ENCODE data around the gene PACS1.
"Not testable (repeated sequence)": the region's sequence is repeated elsewhere in the genome, so short reads cannot be mapped to it uniquely, and the experiment has no call there.

PACS1 gene

DNA sequence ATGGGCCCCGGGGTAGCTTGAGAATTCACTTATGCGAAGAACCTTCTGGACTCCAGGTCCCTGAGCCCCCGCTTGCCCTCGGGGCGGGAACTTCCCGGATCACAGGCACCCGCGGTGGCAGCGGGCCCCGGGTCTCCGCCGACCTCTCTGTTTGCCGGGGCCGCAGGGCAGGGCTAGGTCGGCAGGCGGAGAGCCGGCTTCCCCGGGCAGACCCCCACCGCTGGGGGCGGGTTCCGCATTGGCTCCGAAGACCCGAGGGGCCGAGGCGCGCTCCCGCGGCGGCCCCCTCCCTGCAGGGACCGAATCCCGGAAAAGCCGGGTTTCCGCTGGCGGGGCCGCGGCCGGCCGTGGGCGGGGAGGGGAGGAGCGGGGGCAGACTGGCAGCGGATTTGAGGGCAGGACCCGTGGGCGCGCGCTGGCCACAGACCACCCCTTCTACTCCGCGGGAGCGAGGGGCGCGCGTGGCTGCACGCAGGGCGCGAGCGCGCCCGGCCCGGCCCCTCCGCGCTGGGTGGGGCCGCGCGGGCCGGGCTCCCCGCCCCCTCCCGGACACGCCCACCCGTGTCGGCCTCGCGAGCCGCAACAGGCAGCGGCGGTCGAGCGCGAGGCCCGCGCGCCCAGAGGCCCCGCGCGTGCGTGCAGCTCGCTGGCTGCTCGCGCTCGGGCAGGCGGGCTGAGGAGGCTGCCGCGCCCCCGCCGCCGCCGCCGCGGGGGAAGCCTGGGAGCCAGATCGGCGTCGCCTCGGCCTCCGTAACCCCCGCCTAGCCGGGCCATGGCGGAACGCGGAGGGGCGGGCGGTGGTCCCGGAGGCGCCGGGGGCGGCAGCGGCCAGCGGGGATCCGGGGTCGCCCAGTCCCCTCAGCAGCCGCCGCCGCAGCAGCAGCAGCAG lies at the start of gene PACS1:
TSS of gene PACS1 (plus strand) at position 558 of the 889 bp plus-strand sequence. CDS start at position 773, 215 bp downstream.
- peak; percentile 77 for DNase-seq

DNA sequence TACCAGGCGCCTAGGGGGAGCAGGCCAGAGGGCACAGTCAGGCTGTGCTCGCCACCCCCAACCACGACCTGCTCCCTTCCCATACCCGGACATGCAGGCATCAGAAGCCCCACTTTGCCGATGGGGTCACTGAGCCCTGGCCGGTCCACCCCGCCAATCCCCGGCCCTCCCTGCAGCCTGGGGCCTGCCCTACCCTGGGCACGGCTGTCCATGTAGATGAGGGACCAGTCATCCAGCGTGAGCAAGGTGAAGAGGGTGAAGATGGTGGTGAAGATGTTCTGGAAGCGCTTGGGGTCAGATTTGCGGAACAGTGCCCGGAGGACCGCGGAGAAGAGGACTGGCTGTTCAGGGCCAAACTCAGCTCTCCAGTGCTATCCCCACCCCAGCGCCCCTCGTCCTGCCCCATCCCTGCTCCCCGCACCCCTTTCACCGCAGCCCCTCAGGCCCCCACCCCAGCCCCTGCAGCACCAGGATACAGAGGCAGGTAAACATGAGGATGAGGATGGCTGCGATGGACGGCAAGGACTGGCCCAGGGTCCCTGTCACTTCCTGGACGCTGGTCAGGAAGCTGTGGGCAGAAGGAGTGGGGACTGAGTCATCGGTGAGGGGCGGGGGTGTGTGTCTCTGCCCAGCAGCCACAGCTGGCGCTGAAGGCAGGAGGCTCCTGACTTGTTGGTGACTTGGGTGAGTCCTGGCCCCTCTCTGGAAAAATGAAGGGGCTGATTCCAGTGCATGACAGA lies 49.3 kb upstream of the PACS1 start:
- peak; percentile 63 for DNase-seq

DNA sequence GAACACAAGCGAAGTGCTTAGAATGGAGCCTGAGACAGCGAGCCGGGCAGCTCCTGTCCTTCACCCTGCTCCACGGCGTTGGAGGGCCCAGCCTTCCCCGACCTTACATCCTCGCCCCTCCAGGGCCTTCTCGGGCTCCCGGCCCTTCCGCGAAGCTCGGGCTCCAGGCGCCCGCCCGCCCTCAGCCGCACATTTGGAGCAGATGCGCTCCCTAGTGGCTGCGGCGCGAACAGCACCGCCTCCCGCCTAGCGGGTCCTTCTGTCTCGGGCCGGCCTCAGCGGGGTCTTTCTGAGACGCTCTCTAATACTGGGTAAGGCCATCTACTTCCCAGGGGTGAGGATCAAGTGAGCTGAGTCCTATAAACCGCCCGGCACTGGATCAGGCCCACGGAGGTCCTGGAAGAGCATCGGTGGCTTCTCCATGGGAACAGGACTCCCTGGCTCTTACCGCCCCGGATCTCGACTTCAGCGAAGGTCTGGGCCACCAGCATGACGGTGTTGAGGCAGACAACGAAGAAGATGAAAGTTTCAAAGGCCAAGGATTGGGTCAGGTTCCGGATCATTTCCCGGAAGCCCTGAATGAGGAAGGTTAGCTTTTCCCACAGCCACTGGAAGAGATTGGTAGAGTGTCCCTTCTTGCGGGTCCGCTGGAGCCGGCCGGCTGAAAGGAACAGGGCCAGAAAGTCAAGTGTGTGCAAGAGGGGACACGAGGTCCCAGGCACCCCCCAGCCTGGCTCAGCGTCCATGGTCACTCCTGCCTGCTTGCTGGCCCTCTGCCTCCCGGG lies 47.5 kb upstream of the PACS1 start:
- peak; percentile 55 for DNase-seq

DNA sequence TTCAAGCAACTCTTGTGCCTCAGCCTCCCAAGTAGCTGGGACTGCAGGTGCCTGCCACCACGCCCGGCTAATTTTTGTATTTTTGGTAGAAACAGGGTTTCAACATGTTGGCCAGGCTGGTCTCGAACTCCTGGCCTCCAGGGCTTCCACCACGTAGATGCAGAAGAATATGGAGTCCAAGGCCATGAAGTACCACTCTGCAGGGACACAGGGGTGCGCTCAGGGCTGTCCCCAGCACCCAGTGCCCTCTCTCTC lies 47.0 kb upstream of the PACS1 start:
- not testable (repeated sequence) for DNase-seq

DNA sequence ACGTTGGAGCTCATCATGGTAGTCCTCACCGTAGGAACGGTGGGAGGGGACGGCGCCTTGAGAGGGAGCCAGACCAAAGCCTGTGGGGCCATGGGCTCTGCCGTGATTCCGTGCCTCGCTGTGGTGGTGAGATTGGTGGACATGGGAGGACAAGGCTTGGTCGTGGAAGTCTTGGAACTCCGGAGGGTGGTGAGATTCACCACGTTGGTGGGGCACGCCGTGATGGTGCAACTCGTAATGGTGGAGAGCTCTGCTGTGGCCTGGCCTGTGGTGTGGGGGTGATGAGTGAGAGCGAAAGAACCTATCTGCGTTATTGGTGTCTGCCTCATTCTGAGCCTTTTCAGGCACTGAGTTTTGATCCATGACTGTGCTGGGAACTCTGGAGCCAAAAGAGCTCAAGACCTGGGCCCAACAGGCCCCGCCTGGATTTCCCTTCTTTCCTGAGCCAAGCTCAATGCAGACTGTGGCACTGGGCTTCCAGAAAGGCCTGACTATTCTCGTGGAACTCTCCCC lies 44.0 kb upstream of the PACS1 start, which contains the start of gene CATSPER1:
TSS of gene CATSPER1 (minus strand) at position 463 of the 513 bp plus-strand sequence. CDS start at position 363, 100 bp downstream.
- DNase-seq, result no peak

DNA sequence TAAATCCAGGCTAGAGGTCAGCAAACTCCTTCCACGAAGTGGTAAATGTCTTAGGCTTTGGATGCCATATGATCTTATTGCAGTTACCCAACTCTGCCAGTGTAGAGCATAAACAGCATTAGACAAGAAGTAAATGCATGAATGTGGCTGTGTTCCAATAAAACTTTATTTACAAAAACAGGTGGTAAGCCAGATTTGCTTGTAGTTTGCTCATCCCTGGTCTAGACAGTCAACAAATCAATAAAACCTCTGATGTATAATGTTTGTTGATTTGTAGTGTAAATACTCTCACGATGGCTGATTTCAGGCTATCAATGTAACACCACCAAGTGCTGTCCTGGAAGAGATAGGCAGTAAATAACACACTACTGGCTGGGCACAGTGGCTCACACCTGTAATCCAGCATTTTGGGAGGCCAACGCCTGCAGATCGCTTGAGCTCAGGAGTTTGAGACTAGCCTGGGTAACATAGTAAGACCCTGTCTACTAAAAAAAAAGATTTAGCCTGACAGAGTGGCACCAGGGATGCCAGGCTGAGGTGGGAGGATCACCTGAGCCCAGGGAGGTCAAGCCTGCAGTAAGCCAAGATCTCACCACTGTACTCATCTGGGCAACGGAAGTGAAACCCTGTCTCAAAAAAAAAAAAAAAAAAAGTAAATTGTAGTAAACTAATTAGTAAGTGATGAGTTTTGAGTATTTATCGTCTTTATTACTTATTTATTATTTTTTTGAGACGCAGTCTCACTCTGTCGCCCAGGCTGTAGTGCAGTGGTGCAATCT lies 36.9 kb upstream of the PACS1 start:
- no peak for DNase-seq

DNA sequence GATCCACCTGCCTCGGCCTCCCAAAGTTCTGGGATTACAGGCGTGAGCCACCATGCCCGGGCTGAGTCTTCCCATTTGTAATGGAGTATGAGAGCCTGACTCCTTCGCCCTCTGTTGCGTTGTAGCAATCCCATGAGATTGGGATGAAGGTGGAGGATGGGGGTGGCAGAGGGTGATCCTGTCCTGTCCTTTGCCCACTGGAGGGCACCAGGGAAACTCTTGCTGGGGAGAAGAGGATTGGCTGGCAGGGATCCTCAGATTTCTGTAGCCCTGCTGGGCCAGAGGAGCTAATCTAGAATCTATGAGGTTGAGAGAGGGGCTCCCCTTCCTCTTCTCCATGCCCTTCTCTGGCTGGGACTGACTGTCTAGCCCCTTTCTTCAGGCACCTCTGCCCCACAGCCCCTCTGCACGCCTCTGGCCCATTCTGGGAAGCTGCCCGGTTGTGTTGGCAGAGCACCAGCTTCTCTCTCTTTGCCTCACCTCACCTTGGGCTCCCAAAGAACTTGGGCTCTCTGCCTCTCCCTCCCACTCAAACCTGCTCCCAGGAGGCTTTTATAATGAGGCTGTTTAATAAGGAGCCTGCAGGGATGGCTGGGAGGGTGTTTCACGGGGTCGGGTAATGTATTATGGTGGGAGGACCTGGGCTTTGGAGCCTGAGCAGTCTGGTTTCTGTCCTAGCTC lies 34.3 kb upstream of the PACS1 start:
- no peak for DNase-seq

DNA sequence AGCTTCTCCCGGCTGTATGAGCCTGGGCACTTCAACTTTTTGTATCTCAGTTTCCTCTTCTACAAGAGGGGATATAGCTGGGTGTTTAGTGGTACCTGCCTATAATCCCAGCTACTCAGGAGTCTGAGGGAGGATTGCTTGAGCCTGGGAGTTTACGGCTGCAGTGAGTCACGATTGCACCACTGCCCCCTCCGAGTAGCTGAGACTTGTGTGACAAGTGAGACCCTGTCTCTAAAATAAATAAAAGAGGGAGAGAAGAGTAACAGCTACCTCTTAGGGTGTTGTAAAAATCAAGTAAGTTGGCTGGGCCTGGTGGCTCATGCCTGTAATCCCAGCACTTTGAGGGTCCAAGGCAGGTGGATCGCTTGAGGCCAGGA lies 33.8 kb upstream of the PACS1 start:
- DNase-seq, result no peak

DNA sequence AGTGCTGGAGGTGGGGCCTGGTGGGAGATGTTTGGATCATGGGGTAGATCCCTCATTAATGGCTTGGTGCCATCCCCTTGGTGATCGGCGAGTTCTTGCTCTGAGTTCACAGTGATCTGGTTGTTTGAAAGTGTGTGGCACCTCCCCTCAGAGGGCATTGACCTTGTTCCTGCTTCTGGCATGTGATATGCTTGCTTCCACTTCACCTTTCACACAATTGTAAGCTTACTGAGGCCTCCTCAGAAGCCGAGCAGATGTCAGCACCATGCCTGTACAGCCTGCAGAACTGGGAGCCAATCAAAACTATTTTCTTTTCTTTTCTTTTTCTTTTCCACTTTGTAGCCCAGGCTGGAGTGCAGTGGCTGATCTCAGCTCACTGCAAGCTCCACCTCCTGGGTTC lies 32.7 kb upstream of the PACS1 start:
- no peak for DNase-seq

DNA sequence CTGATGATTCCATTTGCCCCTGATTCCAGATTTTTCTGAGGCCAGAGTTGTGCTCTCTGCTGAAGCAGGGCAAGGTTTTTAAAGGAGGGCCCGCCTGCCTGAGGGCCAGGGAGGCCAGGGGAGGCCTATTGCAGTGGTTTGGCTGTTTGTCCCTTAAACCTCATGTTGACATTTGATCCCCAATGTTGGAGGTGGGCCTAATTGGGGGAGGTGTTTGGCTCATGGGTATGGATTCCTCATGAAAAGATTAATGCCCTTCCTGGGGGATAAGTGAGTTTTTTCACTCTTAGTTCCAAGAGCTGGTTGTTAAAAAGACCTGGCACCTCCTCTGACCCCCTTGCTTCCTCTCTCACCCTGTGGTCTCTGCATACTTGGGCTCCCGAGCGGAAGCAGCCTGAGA lies 30.3 kb upstream of the PACS1 start:
- no peak for DNase-seq

DNA sequence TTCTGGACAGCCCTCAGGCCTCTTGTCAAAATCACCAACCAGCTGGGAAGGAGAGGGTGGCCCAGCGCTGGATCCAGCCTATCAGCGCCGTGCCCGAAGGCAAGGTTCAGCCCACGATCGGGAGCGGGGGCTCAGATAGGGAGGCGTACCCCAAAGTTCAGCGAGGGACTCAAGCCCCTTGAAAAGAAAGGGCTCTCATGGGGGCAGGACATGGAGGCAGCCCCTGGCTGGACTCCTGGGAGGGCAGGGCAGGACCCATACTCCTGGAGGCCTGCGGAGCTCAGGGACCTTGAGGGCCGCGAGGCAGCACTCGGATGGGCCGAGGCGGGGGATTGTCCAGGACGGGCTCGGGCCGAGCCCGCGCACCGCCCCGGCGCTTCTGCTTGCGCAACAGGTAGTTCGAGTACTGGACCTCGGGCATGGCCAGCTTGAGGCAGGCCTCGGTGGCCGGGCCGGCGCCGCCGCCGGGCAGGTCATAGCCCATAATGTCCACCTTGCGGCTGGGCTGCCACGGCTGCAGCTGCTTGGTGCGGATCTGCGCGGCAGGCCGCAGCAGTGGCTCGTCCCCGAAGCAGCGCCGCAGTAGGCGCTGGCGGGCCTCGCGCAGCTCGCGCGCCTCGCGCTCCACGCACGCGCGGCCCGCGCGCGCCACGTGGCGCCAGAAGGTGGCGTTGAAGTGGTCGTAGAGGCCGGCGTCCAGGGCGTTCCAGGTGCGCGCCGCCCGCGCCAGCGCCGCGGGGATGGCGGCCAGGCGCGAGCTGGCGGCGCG lies 27.7 kb upstream of the PACS1 start:
- no peak for DNase-seq

DNA sequence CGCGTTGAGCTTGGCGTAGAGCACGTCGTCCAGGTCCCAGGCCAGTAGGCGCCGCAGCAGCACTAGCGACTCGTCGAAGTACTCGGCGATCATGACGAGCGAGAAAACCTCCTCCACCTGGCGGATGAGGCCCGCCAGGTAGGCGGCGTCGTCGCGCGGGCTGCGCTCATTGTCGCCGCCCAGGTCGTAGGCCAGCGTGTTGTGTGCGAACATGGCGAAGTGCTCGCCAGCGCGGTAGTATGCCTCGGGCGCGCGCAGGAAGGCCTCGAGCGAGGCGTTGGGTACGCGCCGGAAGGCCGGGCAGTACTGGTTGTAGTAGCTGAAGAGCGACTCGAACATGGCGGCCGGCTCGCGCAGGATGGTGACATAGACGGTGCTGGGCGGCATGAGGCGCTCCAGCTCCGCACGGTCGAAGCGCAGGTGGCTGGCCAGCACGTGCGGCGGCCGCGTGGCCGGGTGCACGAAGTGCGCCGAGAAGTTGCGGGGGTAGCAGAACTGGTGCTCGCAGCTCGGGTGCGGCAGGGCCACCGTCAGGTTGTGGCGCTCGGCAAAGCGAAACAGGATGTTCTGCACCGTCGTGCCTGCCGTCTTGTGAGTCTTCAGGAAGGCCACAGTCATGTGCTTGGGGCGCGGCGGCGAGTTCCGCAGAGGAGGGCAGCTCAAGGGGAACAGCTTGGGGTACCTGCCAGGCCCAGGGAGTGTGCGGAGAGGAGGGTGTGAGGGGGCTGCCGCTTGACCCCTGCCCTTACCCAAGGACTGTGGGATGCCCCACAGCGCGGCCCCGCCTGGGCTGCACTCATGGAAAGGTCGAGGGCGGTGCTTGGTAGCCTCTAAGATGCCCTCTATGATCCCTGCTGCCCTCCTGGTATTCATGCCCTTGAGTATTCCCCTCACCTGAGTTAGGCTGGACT lies 26.8 kb upstream of the PACS1 start:
- DNase-seq, result no peak

DNA sequence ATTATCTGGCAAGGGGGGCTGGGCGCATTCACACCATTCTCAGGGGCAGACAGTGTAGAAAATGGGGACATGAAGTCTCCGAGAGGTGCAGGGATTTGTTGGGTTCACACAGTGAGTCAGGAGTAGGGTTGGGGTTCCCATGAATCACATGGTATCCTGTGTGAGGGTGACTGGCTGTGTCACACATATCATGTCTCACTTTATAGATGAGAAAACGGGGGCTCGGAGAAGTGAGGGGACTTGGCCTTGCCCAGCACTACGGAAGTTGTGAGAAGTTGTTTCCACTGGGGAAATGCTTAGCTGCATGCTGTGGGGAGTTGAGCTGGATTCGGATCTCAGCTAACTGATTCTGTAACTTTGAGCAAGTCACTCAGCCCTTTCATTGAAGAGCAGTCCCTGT lies 25.3 kb upstream of the PACS1 start:
- no peak for DNase-seq

DNA sequence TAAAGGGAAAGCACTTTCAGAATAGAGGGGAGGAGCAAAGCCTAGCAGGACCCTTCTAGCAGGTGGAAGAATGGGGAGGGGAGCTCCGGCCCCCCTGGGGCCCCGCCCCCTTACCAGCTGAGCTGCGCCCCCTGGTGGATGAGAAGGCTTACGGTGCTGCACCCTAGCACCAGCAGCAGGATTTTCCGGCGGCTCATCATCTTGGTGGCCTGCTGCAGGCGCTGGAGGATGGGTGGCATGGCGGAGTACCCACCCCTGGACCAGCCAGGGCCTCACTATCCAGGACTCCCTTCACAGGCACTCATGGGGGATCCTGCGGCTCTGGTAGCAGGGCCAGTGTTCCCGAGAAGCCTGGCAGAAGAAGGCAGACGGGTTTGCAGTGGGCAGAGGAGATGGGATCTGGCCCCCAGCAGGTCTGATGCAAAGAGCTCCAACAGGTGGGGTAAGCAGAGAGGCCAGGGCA lies 24.9 kb upstream of the PACS1 start:
- DNase-seq, result peak; percentile 68

DNA sequence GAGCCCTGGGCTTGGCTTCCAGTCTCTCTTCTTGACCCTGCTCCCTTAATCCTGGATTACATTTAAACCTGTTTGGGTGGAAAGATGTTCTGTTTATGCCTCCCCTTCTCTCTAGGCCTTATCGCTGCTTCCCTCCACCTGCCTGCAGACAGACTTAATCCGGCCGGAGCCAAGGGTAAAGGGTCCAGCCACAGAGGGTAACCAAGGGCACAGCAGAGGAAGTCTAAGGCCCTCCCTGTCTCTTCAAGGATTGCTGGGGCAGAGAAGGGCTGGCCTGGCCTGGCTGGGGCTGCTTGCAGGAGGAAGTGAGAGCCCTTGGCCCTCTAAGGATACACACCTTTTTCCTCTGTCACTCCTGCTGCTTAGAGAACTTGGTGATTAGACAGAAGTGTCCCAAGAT lies 23.2 kb upstream of the PACS1 start:
- no peak for DNase-seq

DNA sequence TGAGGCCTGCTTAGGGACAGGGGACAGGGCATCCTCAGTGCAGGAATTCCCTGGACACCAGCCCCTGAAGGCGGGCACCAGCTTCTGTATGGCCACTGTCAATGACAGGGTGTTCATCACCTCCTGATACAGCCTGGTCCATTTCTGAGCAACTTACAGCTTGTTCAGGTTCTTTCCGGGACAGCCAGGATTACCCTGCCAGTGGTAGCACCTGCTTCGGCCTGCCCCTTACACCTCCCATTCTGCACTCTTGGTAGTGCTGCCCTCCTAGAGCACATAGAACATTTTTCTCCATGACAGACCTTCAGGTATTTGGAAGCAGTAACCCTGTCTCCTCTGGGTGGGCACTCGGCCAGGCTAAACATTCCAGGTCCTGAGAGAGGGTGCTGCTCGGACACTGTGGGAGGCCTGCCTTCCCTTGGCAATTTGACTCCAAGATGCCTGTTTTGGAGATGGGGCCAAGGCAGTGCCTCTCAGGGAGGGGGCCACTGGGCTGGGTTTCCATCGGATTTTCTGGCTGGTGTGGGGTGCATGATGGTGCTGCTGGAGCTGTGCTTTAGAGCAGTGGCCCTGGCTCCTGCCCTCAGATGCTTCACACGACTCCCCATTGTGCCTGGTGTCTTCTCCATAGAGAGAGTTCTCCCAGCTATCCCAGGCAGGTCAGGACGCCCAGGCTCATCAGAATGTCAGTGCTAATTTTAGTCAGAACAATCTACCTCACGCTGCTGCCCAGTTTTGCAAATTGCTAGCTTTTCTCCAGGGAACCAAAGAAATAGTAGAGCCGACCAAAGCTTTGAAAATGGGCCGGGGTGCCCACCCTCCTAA lies 22.3 kb upstream of the PACS1 start:
- DNase-seq, result no peak

DNA sequence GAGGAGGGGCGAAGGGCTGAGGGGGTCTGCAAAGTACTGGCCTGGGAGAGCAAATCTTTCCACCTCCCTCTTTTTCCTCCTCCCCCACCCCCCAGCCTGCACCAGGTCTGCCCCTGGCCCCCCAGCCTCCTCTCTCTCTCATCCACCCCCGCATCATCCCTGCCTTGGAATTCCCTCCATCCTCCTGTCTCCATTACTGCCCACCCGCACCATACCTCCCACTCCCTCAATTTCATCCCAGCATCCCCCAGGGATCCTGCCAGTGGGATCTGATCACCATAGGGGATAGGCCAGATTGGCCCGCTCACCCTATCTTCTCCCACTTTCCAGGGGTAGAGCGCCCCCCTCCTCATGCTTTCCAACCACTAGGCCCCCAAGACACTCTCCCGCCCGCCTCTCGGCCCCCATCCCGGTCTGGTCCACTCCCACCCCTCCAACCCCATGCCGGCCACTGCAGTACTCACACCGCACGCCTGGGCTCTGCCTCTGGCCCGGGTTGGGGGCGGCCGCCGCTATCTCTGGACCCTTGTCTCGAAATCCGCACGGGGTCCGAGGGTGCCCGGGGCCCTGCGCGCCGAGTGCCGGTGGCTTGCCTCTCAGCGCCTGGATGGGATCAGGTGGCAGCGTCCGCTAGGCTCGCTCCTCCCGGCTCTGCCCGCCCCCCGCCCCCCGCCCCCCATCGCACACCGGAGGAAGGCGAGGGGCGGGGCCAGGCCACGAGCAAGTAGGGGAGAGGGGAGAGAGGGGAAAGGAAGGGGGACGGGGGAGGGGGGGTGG lies 21.3 kb upstream of the PACS1 start, which contains the start of gene GAL3ST3:
TSS of gene GAL3ST3 (minus strand) at position 615 of the 777 bp plus-strand sequence. CDS start 3,746 bp downstream, outside the sequence.
- DNase-seq, result no peak

Measured in fibroblast of skin of right biceps (primary cell).